H1 (cell line): ENCODE measurements around the gene TMTC2. TPM values are rescaled to one million over a fixed set of nuclear protein-coding genes. Genes with fewer than 3 reads are reported as not detected.

Experiments
- CTCF ChIA-PET: fragments of 300-600 bp; sonication (Branson Sonifier 250); formaldehyde crosslinking; loops from one replicate; lab custom pipeline; 2021; ENCODE audit not compliant: partially characterized antibody; lab: Charles Lee
- POLR2A ChIA-PET: fragments of 300-600 bp; sonication (Branson Sonifier 250); formaldehyde crosslinking; loops from one replicate; lab custom pipeline; 2021; ENCODE audit warnings: inconsistent platforms; ENCODE audit not compliant: partially characterized antibody; lab: Charles Lee
- DNase-seq, 2 experiments: peaks; one replicate each; pipeline versions ENCODE4 v3.0.0 to v3.0.0-alpha.2; 2010 to 2022; ENCODE audit warnings: low spot score in 2 of 2, low read depth in 1 of 2, mixed read lengths in 1 of 2
- FAIRE-seq: peaks from 2 replicates; lab custom pipeline; 2011; peaks lifted over from hg19 to GRCh38; lab: Jason Lieb, UNC
- H2AFZ ChIP-seq: 2 replicates; pipeline ENCODE4 v1.8.1; 2012; ENCODE audit warnings: low read length, inconsistent platforms
- H2AK5ac ChIP-seq: 2 replicates; pipeline ENCODE4 v1.6.1; 2013; ENCODE audit warnings: low read depth, low read length
- H2BK120ac ChIP-seq: replicated peaks from 2 replicates; pipeline ENCODE3; 2013; ENCODE audit warnings: low read depth, low read length, inconsistent platforms
- H2BK12ac ChIP-seq: 2 replicates; pipeline ENCODE4 v1.6.1; 2013; ENCODE audit warnings: low read depth, low read length
- H2BK15ac ChIP-seq: 2 replicates; pipeline ENCODE4 v1.6.1; 2013; ENCODE audit warnings: low read length
- H2BK20ac ChIP-seq: 2 replicates; pipeline ENCODE4 v1.6.1; 2013; ENCODE audit warnings: low read length
- H2BK5ac ChIP-seq: 2 replicates; pipeline ENCODE4 v1.6.1; 2013; ENCODE audit warnings: low read depth, low read length
- H3K14ac ChIP-seq: 2 replicates; pipeline ENCODE4 v1.6.1; 2013; ENCODE audit warnings: inconsistent platforms; ENCODE audit not compliant: insufficient read length
- H3K18ac ChIP-seq: 2 replicates; pipeline ENCODE4 v1.6.1; 2013; ENCODE audit warnings: low read length; ENCODE audit errors: extremely low read depth
- H3K23ac ChIP-seq: 2 replicates; pipeline ENCODE4 v1.6.1; 2013; ENCODE audit warnings: inconsistent platforms; ENCODE audit not compliant: insufficient read length
- H3K23me2 ChIP-seq: 2 replicates; pipeline ENCODE4 v1.6.1; 2013; ENCODE audit warnings: low read depth, low read length
- H3K27ac ChIP-seq: 2 replicates; pipeline ENCODE4 v1.6.1; 2011; ENCODE audit warnings: low read depth, low read length, inconsistent platforms
- H3K27me3 ChIP-seq, 4 experiments: replicated peaks in 1 of 4; 1 replicate in 1 of 4; 2 replicates in 3 of 4; pipeline versions ENCODE4 v1.6.1 to v1.8.1; 2011 to 2013; ENCODE audit warnings: low read length in 3 of 4, mild to moderate bottlenecking in 3 of 4, inconsistent platforms in 2 of 4, mixed read lengths in 2 of 4, moderate library complexity in 1 of 4; ENCODE audit not compliant: control insufficient read depth in 3 of 4, insufficient read depth in 3 of 4; ENCODE audit errors: extremely low read depth in 1 of 4
- H3K36me3 ChIP-seq, 4 experiments: 2 replicates each; pipeline versions ENCODE4 v1.6.1 to v1.8.1; 2011 to 2013; ENCODE audit warnings: mild to moderate bottlenecking in 4 of 4, low read length in 3 of 4, moderate library complexity in 2 of 4, control low read depth in 1 of 4, inconsistent platforms in 1 of 4; ENCODE audit not compliant: insufficient read depth in 4 of 4, control insufficient read depth in 2 of 4
- H3K4ac ChIP-seq: replicated peaks from 2 replicates; pipeline ENCODE3; 2013; ENCODE audit warnings: low read length, low read depth, mixed read lengths, inconsistent platforms; ENCODE audit not compliant: insufficient read length
- H3K4me1 ChIP-seq, 4 experiments: replicated peaks in 1 of 4; 1 replicate in 1 of 4; 2 replicates in 3 of 4; pipeline versions ENCODE4 v1.6.1 to v1.8.1; 2011 to 2013; ENCODE audit warnings: low read length in 3 of 4, inconsistent platforms in 2 of 4, mixed read lengths in 1 of 4; ENCODE audit not compliant: insufficient read depth in 4 of 4, control insufficient read depth in 3 of 4
- H3K4me2 ChIP-seq, 2 experiments: 2 replicates each; pipeline versions ENCODE4 v1.6.1 to v1.8.1; 2011 to 2013; ENCODE audit warnings: low read depth in 2 of 2, low read length in 2 of 2, control low read depth in 1 of 2, inconsistent platforms in 1 of 2, mild to moderate bottlenecking in 1 of 2; ENCODE audit not compliant: insufficient read depth in 1 of 2
- H3K4me3 ChIP-seq, 4 experiments: fragments of 200-600, 300-600 bp in 1 of 4; sonication (generic), shearing (Covaris generic), sonication (Bioruptor Twin) in 1 of 4; 2 replicates each; pipeline versions ENCODE4 v1.5.1 to v1.8.1; 2011 to 2016; ENCODE audit warnings: low read length in 4 of 4, low read depth in 3 of 4, control low read depth in 2 of 4, inconsistent platforms in 2 of 4, mild to moderate bottlenecking in 2 of 4, mixed read lengths in 1 of 4, moderate library complexity in 1 of 4; ENCODE audit not compliant: insufficient read depth in 2 of 4; ENCODE audit errors: extremely low read depth in 1 of 4
- H3K56ac ChIP-seq: replicated peaks from 2 replicates; pipeline ENCODE3; 2013; ENCODE audit warnings: low read depth, mild to moderate bottlenecking, mixed read lengths, low read length, inconsistent platforms; ENCODE audit not compliant: insufficient read length
- H3K79me1 ChIP-seq: 2 replicates; pipeline ENCODE4 v1.6.1; 2013; ENCODE audit warnings: low read depth, low read length, control low read depth
- H3K79me2 ChIP-seq, 2 experiments: 2 replicates each; pipeline versions ENCODE4 v1.6.1 to v1.8.1; 2012 to 2013; ENCODE audit warnings: low read length in 2 of 2, mild to moderate bottlenecking in 2 of 2, inconsistent platforms in 1 of 2; ENCODE audit not compliant: insufficient read depth in 2 of 2, control insufficient read depth in 1 of 2
- H3K9ac ChIP-seq, 4 experiments: replicated peaks in 1 of 4; 1 replicate in 1 of 4; 2 replicates in 3 of 4; pipeline versions ENCODE4 v1.6.1 to v1.8.1; 2011 to 2013; ENCODE audit warnings: low read depth in 3 of 4, low read length in 3 of 4, control low read depth in 2 of 4, mild to moderate bottlenecking in 2 of 4, moderate library complexity in 2 of 4, inconsistent platforms in 1 of 4; ENCODE audit errors: extremely low read depth in 1 of 4
- H3K9me3 ChIP-seq, 2 experiments: 2 replicates each; pipeline versions ENCODE4 v1.6.1 to v1.8.1; 2012 to 2013; ENCODE audit warnings: mild to moderate bottlenecking in 2 of 2, moderate library complexity in 2 of 2, control low read depth in 1 of 2, inconsistent platforms in 1 of 2, low read depth in 1 of 2, low read length in 1 of 2, mixed read lengths in 1 of 2; ENCODE audit not compliant: insufficient read depth in 2 of 2
- H4K20me1 ChIP-seq, 2 experiments: replicated peaks in 1 of 2; 2 replicates each; pipeline versions ENCODE3 to v1.8.1; 2011 to 2013; ENCODE audit warnings: inconsistent platforms in 2 of 2, low read length in 2 of 2, mild to moderate bottlenecking in 1 of 2; ENCODE audit not compliant: insufficient read depth in 2 of 2, control insufficient read depth in 1 of 2
- H4K5ac ChIP-seq: 2 replicates; pipeline ENCODE4 v1.6.1; 2013; ENCODE audit warnings: low read length, low read depth, mixed read lengths, inconsistent platforms; ENCODE audit not compliant: insufficient read length
- H4K8ac ChIP-seq: 2 replicates; pipeline ENCODE4 v1.8.0; 2013; ENCODE audit warnings: mild to moderate bottlenecking, moderate library complexity, low read length, inconsistent platforms; ENCODE audit not compliant: insufficient read depth; ENCODE audit errors: extremely low read depth
- H4K91ac ChIP-seq: replicated peaks from 2 replicates; pipeline ENCODE3; 2013; ENCODE audit warnings: low read length, mixed read lengths, inconsistent platforms; ENCODE audit not compliant: insufficient read length
- ASH2L ChIP-seq: fragments of 200-600, 300-600 bp; sonication (generic); IDR thresholded peaks from one replicate; pipeline ENCODE4 v1.7.1; 2017; ENCODE audit warnings: low read length
- CHD2 ChIP-seq: IDR thresholded peaks from 2 replicates; pipeline ENCODE4 v1.6.1; 2012; ENCODE audit warnings: low read length, improper control_type of control experiment
- CTBP2 ChIP-seq: IDR thresholded peaks from 2 replicates; pipeline ENCODE4 v1.7.0; 2011; ENCODE audit warnings: borderline replicate concordance, mild to moderate bottlenecking, moderate library complexity, mixed read lengths, low read length; ENCODE audit not compliant: insufficient read depth, insufficient read length
- EGR1 ChIP-seq: IDR thresholded peaks from 2 replicates; pipeline ENCODE4 v1.6.1; 2011; ENCODE audit warnings: low read depth, low read length, borderline replicate concordance
- GTF2F1 ChIP-seq: IDR thresholded peaks from 2 replicates; pipeline ENCODE4 v1.6.1; 2012; ENCODE audit warnings: low read depth, low read length, improper control_type of control experiment, borderline replicate concordance
- HDAC6 ChIP-seq: IDR thresholded peaks from one replicate; pipeline ENCODE4 v1.7.1; 2012; ENCODE audit warnings: low read depth, mild to moderate bottlenecking, inconsistent platforms, low read length, moderate library complexity
- KDM1A ChIP-seq: fragments of 200-600, 300-600 bp; sonication (generic); IDR thresholded peaks from 2 replicates; pipeline ENCODE4 v1.7.1; 2016; ENCODE audit warnings: mild to moderate bottlenecking, low read length, borderline replicate concordance
- MAX ChIP-seq: IDR thresholded peaks from 2 replicates; pipeline ENCODE4 v1.6.1; 2012; ENCODE audit warnings: inconsistent platforms
- POLR2AphosphoS5 ChIP-seq: IDR thresholded peaks from 2 replicates; pipeline ENCODE4 v1.6.1; 2011; ENCODE audit warnings: low read depth, low read length
- POU5F1 ChIP-seq: IDR thresholded peaks from 2 replicates; pipeline ENCODE4 v1.6.1; 2011; ENCODE audit warnings: low read depth, mild to moderate bottlenecking, low read length, moderate library complexity
- RFX5 ChIP-seq: IDR thresholded peaks from 2 replicates; pipeline ENCODE4 v1.6.1; 2011; ENCODE audit warnings: low read depth, low read length, improper control_type of control experiment, borderline replicate concordance
- SAP30 ChIP-seq: fragments of 300-600 bp; sonication (generic); IDR thresholded peaks from 2 replicates; pipeline ENCODE4 v1.7.1; 2012; ENCODE audit warnings: low read length, moderate library complexity, mild to moderate bottlenecking, inconsistent platforms; ENCODE audit not compliant: insufficient read depth, insufficient replicate concordance
- SP2 ChIP-seq: IDR thresholded peaks from 2 replicates; pipeline ENCODE4 v1.6.1; 2012; ENCODE audit warnings: mild to moderate bottlenecking, low read length, inconsistent platforms
- WGBS, 2 experiments: shearing (Covaris generic) in 1 of 2; methylation state at CpG; one replicate each; pipeline versions ENCODE4 v1.1.6 to v1.1.7; 2013 to 2015; ENCODE audit warnings: low lambda C conversion rate in 2 of 2, mixed read lengths in 2 of 2, inconsistent platforms in 1 of 2, low coverage in 1 of 2, missing lambda C conversion rate in 1 of 2; ENCODE audit not compliant: insufficient replicate concordance in 2 of 2, insufficient coverage in 1 of 2, insufficient read length in 1 of 2; ENCODE audit errors: extremely low coverage in 1 of 2, missing lambda C conversion rate in 1 of 2; 5-methylcytosine and 5-hydroxymethylcytosine counted together
- polyA plus RNA-seq, 7 experiments: library from polyadenylated mRNA; depleted of rRNA in 3 of 7; stranded (reverse) in 5 of 7; unstranded in 2 of 7; fragments of >200 nt in 5 of 7; fragments of 200-250 nt in 2 of 7; gene quantifications; 1 replicate in 5 of 7; 2 replicates in 1 of 7; 4 replicates in 1 of 7; pipeline versions ENCODE4 v1.2.1 to v1.2.3, GENCODE V29; 2011 to 2013; ENCODE audit warnings: missing spikeins in 2 of 7, mixed read lengths in 2 of 7
- total RNA-seq: library from RNA; stranded (reverse); fragmentation: NEBNext Ultra II Directional; extraction: Animal tissue kit (Norgen Biotek cat#: 25700); gene quantifications from 2 replicates; pipeline ENCODE4 v1.2.1, GENCODE V29; 2021

TMTC2 gene
- total and polyA plus RNA-seq, 2 of the 8 experiments (the other 6 are each of a cell fraction or from before 2014, with no cell fraction given) = 2.3 to 3.9 TPM

- Histone ChIP-seq H3K36me3 (no peaks in the 10 kb centered on the region; a peak in 1 of 8 replicates), H3K4me1 (no peaks in the 10 kb centered on the region; a peak in 1 of 7 replicates), H2BK120ac (no peak overlapping the region), H4K8ac (no peak overlapping the region), H4K5ac (no peak overlapping the region), H3K56ac (no peak overlapping the region), H3K27ac (no peak overlapping the region), H4K91ac (no peak overlapping the region), H2AK5ac (no peak overlapping the region), H3K9ac (no peak overlapping the region), H3K4ac (no peak overlapping the region), H2BK15ac (no peak overlapping the region), H3K9me3 (no peaks in the 10 kb centered on the region), H2BK5ac (no peak overlapping the region), H2BK20ac (no peak overlapping the region), H3K4me3 (no peak overlapping the region), H3K79me1 (no peaks in the 10 kb centered on the region), H3K4me2 (no peak overlapping the region), H3K79me2 (no peaks in the 10 kb centered on the region; a peak in 1 of 4 replicates), H3K23me2 (no peaks in the 10 kb centered on the region), H4K20me1 (no peaks in the 10 kb centered on the region), H3K18ac (no peak overlapping the region), H2BK12ac (no peak overlapping the region), H3K14ac (no peak overlapping the region), H2AFZ (no peak overlapping the region), H3K23ac (no peak overlapping the region), H3K27me3 (no peaks in the 10 kb centered on the region)
- 95% methylated on average over 3 of the region's 3 CpGs; no CpG with 5 or more reads in 1 of the 2 experiments for WGBS, 2 experiments
- FAIRE-seq = no peak
- CTCF ChIA-PET = interaction anchor here (0.7 to 1.2 kb wide), 2 partner anchors 9 to 10 kb away, joined by 3 read pairs; no protein-coding TSS in a partner anchor
- POLR2A ChIA-PET = no interaction called here
- no peak for DNase-seq
- TF ChIP-seq EGR1 (no peak), SP2 (no peak), KDM1A (no peak), CHD2 (no peak), GTF2F1 (no peak), ASH2L (no peak), MAX (no peak), HDAC6 (no peak), POLR2AphosphoS5 (no peak), RFX5 (no peak), POU5F1 (no peak), SAP30 (no peak), CTBP2 (no peak)
Measured at GRCh38 chr12:82694276-82694675, 7.6 kb downstream of the TMTC2 start.
